ENCODE data around the gene CARD16.

- TF ChIP-seq POLR2AphosphoS5 (IDR thresholded peaks at IDR 0.05; ENCODE audit: borderline replicate concordance, low read depth, low read length): no peak
- no peak for TF ChIP-seq EZH2 (IDR thresholded peaks at IDR 0.05)
- no peak for TF ChIP-seq FOXP2 (optimal IDR thresholded peaks at IDR 0.05; ENCODE audit: control extremely low read depth, extremely low read length, insufficient read depth)
These were observed 44.3 kb downstream of the CARD16 start for GRCh38 chr11:105000797-105001196.

Data from SK-N-MC (cell line).